ENCODE results near the gene ARHGAP22.

Gene ARHGAP22

DNA sequence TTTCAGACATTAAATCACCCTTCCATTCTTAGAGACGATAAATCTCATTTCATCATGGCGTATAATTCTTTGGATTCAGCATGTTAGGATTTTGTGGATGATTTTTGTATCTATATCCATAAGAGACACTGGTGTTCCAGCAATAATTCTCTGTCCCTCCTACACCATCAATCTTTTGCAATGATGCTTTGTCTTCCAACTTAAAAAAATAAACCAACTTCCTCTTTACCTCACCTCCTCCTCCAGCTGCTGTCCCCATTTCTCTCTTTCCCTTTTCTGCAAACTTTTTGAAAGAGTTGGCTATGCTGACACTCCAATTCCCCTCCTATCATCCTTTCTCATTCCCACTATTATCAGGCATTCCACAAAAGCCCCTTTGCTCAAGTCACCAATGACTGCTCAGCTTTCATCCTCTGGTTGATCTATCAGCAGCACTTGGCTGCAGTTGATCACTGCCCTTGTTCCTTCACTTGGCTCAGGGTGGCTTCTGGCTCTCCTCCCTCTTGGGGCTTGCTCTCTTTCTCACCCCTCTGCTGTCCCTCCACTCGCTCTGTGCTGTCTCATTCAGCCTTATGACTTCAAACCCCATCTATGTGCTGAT, 130.0 kb downstream of the ARHGAP22 start:
- no peak for DNase-seq

DNA sequence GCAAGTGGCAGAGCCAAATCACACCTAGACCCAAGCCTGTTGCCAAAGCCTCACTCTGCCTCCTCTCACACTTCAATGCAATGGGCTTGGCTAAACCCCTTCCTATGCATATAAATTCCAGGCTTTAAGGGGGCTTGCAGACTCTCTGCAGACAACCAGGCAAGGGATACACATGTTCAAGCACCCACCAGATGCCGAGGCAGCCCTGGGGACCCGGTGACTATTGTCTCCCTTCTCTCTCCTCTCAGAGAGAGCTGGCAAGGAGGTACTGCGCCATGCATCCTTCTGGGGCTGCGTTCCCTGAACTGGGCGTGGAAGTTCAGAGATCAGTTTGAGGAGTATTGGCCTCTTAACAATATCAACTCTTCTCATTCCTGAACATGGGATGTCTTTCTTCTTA, 131.2 kb downstream of the ARHGAP22 start:
- DNase-seq = no peak

DNA sequence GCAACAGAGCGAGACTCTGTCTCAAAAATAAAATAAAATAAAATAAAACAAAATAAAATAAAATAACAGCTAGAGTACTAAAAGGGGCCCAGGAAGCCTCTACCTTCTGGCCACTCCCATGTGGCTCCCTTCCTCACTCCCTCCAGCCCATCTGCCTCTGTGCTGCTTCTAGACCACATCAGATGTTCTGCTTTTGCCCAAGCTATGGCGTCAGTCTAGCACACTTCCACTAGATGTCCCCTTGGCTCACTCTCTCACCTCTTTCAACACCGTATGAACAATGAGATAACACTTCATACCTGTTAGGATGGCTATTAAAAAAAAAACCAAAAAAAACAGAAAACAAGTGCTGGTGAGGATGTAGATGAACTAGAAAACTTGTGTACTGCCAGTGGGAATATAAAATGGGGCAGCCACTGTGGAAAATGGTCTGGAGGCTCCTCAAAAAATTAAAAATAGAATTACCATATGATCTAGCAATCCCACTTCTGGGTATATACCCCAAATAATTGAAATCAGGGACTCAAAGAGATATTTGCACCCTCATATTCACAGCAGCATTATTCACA, 132.3 kb downstream of the ARHGAP22 start:
- no peak for DNase-seq

DNA sequence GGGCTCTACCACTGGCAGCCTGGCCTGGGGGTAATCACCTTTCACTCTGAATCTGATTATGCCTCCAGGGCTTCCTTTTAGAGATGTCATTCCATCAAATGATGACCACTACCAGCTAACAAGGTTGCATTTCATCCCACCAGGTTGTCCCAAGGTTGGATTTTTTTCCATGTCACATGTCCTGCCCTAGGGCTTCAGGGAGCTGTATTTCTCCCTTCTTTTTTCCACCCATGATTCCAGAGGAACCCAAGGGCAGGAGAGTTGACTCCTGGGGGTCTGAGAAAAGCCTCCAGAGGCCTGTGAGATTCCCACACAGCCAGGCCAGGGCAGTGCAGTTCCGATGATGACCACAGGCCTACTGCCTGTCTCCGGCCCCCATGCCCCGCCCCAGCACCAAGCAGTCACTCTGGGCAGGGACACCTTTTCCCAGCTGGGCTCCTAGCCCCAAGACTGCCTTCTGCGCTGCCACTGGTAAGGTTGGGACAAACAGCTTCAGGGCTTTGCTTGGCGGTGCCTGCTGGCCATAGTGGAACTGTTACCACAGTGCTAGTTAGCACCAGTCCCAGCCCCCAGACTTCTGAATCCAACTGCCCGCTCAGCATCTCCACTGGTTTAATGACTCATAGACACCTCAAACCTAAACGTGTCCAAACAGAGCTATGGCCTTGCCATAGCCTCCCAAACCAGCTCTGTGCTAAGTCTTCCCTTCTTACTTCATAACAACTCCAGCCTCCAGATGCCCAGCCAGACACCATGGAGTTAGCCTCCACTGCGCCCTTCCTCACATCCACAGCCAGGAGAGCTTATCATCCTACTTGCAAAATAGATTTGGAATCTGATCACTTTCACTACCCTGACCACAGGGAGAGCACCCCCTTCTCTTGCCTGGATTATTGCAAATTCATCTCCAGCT, 133.7 kb downstream of the ARHGAP22 start:
- DNase-seq = no peak

DNA sequence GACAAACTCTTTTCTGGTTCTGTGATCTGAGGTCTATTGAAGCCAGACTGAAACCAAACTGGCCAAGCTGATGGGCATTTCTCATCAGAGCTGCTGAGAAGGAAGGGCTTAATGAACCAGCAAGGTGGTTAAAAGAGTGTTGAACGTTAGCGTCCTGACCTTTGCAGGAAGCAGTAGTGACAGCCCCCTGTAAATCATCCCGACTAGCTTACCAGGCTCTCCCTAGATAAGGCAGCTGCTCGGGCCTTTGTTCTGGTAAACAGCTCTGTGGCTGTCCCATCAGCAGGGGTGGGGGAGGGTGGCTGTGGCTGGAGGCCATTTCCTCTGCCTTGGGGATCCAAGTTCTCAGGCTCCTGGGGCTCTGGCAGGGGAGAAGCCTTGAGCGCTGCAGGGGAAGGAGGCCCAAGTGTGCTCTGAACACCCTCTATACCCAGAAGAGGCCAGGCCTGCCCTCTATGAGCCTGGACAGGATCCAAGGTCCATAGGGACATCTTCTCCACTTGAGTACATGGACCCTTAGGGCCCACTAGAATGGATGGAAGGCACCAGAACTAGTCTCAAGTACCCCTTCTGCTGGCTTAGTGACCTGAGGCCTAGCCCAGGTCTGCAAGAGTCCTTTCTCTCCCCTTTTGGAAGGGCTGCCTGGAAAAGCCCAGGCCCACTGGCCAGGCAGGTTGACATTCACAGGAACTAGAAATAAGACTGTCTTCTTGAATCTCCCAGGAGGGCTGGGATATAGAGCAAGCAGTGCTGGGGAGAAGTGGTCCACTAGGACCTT, 134.6 kb downstream of the ARHGAP22 start:
- DNase-seq = no peak

DNA sequence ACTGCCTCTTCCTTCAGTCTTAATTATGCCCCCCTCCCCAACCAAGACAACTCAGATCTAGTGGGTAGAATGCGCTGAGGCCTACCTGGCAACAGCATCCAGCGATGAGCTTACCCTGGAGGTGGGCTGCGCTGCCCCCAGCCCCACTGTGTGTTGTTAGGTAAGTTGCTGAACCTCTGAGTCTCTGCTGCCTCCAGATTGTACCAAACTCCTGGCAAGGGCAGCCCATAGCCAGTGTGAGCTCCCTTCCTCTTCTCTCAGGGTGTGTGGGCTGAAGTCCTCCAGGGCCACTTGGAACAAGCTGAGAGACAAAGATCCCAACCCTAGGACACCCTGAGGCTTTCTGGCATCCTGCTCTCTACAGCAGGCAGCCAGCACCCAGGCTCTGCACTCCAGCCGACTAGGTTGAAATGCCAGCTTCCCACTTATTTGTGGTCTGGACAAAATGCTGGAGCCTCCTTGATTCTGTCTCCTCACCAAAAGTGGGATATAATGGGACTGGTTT, 135.3 kb downstream of the ARHGAP22 start:
- no peak for DNase-seq

DNA sequence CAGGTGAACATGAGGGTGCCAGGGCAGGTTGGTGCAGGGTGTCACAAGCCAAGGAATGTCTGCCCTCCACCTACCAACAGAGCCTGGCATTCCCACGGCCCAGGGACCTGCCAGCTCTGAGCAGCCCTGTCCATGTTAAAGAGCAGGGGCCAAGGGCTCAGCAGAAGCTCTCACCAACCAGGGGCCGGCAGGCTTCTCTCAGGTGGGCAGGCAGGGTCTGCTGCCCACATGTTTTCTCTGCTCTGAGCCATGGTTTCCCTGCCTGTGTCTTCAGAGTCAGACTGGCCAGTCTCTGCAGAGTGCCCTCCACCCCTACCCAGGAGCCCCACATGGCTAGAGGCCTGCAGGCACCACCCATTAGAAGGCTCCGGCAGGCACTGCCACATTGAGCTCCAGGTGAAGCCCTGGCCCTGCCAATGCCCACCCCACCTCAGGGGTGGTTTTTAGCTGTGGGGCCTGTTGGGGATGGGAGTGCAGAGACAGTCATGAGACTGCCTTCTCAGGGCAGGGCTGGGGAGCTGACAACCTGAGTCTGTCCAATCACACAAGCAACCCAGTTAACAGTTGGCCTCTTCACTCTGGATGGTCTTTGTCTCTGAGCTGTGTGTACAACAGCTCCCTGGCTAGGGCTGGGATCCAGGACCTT, 135.9 kb downstream of the ARHGAP22 start:
- DNase-seq = no peak

DNA sequence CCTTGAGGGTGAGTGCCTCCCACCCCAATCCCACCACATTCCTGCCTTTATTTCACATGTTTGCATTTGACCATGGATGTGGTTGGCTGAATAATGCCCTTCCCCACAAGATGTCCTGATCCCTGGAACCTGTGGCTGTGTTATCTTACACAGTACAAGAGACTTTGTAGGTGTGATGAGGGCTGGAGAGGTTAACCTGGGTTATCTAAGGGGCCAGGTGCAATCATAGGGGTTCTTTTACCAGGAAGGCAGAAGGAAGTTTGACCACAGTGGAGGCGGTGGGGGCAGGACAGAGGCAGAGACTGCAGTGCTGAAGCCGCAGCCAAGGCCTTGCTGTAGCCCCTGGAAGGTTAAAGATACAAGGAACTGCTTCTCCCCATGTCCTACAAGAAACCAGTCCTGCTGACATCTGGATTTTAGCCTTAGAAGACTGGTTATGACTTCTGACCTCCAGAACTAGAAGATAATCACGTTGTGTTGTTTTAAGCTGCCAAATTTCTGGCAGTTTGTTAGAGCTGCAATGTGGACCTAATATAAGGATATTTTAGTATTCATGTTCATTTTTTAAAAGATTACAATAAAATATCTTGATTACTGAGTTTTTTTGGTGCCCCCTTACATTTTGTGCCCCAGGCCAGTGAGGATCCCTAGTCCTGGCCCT, 136.6 kb downstream of the ARHGAP22 start:
- no peak for DNase-seq

DNA sequence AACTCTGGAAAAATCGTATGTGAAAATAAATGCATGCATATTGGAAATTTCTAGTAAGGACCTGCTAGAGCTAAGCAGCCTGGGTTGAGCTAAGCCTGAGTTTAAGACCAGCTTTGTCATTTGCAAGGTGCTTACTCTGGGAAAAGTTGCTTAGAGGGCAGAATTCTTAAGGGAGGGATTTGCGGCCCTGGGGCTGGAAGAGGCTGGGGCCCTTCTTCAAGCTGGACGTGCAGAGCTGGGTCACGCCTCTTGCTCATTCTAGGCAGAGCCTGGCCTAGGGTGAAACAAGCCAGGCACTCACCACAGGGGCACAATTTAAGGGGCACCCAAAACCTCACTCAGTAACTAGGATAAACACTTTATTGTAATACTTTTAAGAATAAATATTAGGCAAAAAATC, 137.2 kb downstream of the ARHGAP22 start:
- DNase-seq = no peak

DNA sequence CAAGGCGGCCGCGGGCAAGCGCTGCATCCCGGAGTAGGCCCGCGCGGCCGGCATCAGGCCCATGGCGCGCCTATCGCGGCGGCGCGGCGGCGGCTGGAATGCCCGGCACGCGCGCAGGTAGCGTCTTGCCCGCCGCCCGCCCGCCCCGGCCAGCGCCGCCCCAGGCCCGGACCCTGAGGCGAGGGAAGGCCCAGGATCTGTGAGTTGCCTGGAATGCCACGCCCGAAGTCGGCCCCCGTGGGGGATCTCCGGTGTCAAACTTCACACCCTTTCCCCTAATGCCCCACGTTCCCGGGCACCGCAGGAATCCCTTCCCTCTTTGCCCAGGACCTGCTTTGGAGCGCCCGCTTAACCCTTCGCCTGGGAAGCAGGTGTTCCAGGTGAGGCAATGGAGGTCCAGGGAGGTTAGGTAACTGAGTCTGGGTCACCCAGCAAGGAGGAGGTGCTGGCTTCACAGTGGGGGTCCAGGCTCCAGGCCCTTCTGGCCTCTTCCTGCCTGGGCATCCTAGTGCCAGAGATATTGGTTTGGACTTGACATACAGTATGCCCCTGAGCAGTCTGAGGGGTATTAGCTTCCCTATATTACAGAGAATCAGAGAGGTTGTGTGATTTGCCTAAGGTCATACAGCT, 138.1 kb downstream of the ARHGAP22 start:
- DNase-seq = no peak

DNA sequence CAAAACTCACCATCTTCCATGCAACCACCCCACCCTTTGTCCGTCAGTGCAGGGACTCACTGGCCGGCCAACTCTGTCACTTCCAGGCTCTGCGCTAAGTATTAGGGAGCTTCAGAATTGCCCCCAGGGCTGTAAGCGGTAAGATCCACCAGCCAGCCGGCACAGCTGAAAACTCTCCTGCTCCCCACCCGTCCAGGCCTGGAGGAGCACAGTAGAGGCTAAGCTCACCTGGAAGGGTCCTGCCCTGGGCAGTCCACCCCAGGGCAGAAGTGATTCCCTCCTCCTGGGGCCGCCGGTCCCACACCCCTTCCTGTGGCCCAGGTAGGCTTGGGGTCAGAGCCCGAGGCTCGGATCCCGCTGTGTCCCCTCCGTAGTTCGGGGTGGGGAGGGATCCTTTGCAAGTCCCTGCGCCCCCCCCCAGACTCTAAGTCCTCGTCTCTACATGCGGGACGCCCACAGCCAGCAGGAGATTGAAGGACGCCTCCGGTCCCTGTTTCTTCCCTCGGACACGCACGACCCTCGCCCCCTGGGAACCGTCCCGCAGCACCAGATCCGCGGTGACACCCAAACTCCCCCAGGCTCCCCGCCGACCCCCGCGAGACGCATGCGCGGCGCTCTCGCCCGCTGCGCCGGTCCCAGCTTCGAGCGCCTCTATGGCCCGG, 138.9 kb downstream of the ARHGAP22 start:
- no peak for DNase-seq

DNA sequence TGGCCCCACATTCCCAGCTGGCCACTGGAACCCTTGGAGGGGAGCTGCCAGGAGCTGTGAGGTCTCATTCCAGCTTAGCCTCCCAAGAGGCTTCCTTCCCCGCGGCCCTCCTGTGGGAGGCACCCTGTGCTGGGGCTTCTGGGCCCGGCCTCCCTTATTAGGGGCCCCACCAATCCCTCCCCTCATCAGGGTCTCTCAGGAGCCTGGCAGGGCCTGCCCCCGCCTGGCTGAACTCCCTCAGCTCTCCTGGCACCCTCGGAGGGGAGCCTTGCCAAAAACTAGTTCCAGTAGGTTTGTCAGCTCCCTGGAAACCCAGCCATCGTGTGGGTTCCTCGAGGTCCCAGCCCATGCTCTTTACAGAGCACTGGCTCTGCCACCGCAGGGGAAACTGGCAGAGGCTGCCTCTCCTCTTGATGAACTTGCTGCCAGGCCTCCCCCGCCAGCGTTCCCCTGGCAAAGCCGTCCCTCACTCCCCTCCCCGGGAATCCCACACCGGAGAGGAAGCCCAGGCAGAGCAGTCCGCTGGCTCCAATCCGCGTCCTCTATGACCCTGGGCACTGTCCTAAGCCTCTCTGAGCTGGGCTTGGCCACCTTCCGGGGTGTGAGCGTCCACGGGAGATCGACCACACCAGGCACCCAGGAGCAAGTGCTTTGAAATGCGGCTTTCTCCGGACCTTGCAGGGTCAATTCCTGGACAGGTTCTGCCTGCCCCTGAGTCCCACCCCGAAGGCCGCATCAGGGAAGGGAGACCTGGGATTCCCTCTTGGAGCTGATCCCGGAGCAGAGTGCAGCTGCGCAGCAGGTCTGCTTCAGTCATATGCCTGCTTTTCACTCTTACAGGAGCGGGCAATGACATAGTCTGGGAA, 139.8 kb downstream of the ARHGAP22 start:
- DNase-seq = no peak

DNA sequence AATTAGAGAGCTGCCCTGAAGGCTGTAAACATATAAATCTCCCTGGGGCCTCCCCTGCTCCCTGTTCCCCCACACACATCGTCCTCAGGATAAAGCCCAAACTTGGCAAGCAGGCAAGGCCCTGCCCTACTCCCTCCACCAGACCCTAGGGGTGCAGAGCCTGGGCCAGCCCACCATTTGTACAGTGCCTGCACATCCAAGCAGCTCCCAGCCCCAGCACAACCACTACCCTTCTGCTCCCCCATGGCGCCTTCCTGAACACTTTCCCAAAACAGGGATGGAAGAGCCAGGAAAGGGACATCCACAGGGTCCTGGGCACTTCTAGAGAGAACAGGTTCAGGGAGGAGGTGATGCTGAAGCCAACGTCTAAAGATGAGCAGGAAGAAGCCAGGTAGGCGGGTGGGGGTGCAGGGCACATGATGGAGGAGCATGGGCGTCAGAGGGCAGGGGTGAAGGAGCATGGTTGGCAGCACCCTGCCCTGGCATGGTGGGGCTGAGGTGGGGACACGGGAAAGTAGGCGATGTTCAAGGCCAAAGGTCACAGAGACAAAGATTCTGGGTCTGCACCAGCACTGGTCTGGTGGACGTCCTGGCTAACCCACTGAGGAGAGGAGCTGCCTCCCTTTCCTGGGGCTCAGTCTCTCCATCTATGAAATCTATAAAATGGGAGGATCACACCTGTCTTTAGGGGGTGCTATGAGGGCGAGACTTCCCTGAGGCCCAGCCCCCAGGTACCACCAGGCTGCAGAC, 140.6 kb downstream of the ARHGAP22 start:
- no peak for DNase-seq

DNA sequence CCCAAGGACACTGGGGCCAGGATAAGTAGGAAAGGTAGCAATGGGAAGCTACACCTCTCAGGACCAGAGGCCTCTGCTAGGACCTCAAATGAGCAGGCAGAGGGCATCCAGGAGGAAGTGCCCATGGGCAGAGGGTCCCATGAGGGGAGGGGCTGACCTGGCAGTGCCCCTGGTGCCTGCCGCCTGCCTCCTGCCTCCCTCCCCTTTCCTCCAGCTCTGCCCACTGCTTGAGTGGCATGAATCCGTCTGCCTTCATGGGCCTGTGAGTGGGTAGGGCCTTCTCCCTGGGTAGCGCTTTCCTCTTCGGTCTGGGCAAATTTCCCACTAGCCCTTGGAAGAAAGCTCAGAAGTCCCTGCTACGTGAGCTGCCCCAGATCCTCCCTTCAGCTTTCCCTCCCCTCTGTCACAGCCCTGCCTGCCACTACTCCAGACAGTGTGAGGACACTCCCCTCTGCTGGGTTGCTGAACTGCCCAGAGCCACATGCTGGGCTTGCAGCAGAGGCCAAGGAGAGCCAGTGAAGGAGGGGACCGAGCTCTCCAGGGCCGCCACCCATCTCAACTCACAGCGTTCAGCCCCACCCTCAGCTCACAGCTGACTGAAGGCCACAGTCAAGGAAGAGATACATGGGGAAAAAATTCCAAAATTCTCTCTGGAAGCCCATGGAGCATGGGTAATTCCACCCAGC, 141.4 kb downstream of the ARHGAP22 start:
- no peak for DNase-seq

DNA sequence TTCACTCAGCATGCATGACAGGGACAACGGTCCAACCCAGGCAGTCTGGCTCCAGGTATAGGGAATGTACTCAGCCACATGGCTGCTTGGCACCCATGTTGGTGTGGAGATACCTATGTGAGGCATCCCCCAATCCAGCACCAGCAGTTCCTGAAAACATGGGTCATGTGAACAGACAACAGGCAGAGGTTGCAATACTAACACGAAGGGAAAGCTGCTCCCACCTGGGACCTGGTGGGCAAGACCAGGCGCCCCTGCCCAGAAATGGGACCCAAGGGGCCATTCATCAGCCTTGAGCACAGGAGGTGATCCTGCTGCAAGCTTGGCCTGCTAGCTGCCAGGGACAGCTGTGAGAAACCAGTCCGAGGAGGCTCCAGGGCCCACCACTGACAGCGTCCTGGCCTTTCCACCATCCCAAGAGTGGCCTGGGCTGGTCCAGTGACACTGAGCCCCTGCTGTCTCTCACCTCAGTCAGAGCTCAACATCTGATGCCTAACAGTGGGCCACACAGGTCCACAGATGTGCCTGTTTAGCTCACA, 142.3 kb downstream of the ARHGAP22 start:
- DNase-seq = no peak

DNA sequence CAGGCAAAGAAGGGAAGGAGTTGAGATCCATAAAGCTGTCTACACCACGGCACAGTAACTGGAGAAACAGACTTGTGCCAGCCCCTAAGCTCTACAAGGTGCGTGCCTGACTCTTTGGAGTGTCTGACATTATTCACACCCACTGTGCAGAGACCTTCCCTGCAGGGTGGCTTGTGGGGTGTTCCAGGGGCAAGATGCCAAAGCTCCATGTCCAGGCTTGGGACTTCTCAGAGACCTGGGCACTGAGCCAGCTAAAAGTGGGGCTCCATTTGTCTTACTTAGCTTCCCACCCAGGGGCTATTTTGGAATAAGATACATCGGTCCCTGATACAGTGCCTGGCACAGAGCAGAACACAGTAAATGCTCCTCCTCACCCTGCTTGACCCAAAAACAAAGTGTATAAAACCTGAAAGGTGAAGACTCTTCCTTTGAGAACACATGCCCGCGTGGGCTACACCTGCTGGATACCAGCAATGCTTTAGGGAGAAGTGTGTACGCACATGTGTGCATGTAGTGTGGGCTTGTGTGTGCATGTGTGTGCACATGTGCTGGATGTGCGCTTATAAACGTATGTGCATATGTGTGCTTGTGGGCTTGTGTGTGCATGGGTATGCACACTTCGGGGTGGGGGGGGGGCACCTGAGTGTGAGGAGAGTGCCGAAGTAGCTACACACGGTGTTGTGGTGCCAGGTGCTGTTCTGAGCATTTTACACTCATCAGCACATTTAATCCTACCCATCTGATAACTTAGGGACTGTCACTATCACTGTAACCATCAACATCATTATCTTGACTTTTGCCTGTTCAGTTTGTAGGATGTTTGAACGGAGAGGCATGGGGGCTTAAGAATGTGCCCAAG, 143.0 kb downstream of the ARHGAP22 start:
- DNase-seq = no peak

DNA sequence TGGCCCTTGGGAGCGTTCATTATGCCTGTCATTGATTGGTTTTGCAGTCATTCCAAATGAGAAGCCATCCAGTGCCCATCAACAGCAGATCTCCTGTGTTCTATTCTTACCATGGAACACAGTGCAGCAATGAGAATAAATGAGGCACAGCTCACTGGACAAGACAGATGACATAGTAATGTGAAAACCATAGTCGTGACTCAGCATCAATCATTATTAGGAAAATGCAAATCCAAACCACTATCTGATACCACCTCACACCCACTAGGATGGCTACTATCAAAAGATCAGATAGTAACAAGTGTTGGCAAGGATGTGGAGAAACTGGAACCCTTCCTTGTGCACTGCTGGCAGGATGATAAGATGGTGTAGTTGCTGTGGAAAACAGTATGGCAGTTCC, 144.7 kb downstream of the ARHGAP22 start:
- DNase-seq = no peak
